GM12878 (cell line): ENCODE measurements around the gene RANBP1. TPM values are rescaled to one million over a fixed set of nuclear protein-coding genes. Genes with fewer than 3 reads are reported as not detected.

Experiments used
- ATAC-seq: fragments of 200-7000 bp; cut with Tn5 transposase; 3 replicates; pipeline ENCODE4 v1.9.1; 2020; ENCODE audit warnings: mild to moderate bottlenecking, moderate library complexity
- BruUV-seq: library from RNA; stranded (reverse); fragments of 400-500 nt; replicated peaks from 2 replicates; lab custom pipeline; 2021; lab: Mats Ljungman, UMichigan
- CTCF ChIA-PET: fragments of 300-600 bp; sonication (Branson Sonifier 250); formaldehyde crosslinking; extraction: SDS; loops from one replicate; lab custom pipeline; 2021; ENCODE audit warnings: inconsistent platforms; lab: Yijun Ruan, JAX
- POLR2A ChIA-PET: fragments of 350-600 bp; formaldehyde crosslinking; extraction: SDS; loops from one replicate; lab custom pipeline; 2021; ENCODE audit warnings: inconsistent platforms; lab: Charles Lee
- RAD21 ChIA-PET: fragments of 300-600 bp; sonication (Branson Sonifier 250); formaldehyde crosslinking; loops from one replicate; lab custom pipeline; 2023; ENCODE audit warnings: antibody characterized with exemption; ENCODE audit not compliant: unreplicated experiment; lab: Charles Lee
- SMC1A ChIA-PET: fragments of 300-600 bp; sonication (Branson Sonifier 250); formaldehyde crosslinking; loops from one replicate; lab custom pipeline; 2023; ENCODE audit not compliant: unreplicated experiment, uncharacterized antibody; lab: Charles Lee
- DNase-seq: peaks from one replicate; pipeline ENCODE4 v3.0.0-alpha.2; 2011; ENCODE audit warnings: low read depth, low spot score
- FAIRE-seq: peaks from 3 replicates; lab custom pipeline; 2011; peaks lifted over from hg19 to GRCh38; lab: Jason Lieb, UNC
- H2AFZ ChIP-seq: 2 replicates; pipeline ENCODE4 v1.6.0; 2011; ENCODE audit warnings: low read depth, low read length, control low read depth; ENCODE audit not compliant: control insufficient read depth
- H3K27ac ChIP-seq: 2 replicates; pipeline ENCODE4 v1.5.1; 2011; ENCODE audit warnings: control low read depth; ENCODE audit not compliant: control insufficient read depth, insufficient read depth
- H3K27me3 ChIP-seq, 2 experiments: replicated peaks in 1 of 2; 2 replicates each; pipeline versions ENCODE4 v1.6.0 to v1.6.1; 2011; ENCODE audit warnings: low read length in 1 of 2; ENCODE audit not compliant: control insufficient read depth in 2 of 2, insufficient read depth in 2 of 2
- H3K36me3 ChIP-seq, 2 experiments: 2 replicates each; pipeline ENCODE4 v1.5.1; 2011; ENCODE audit warnings: low read length in 1 of 2; ENCODE audit not compliant: control insufficient read depth in 2 of 2, insufficient read depth in 2 of 2
- H3K4me1 ChIP-seq: 2 replicates; pipeline ENCODE4 v1.6.1; 2011; ENCODE audit warnings: mild to moderate bottlenecking, low read length, moderate library complexity, mixed read lengths; ENCODE audit not compliant: control insufficient read depth, insufficient read depth
- H3K4me2 ChIP-seq: 2 replicates; pipeline ENCODE4 v1.6.0; 2011; ENCODE audit warnings: control low read depth; ENCODE audit not compliant: control insufficient read depth, insufficient read depth
- H3K4me3 ChIP-seq: fragments of 200-600 bp; sonication (generic); 2 replicates; pipeline ENCODE4 v1.5.1; 2016
- H3K79me2 ChIP-seq: 2 replicates; pipeline ENCODE4 v1.6.0; 2011; ENCODE audit warnings: low read length; ENCODE audit not compliant: control insufficient read depth, insufficient read depth
- H3K9ac ChIP-seq: 2 replicates; pipeline ENCODE4 v1.8.0; 2011; ENCODE audit warnings: low read length, control low read depth, mixed read lengths; ENCODE audit not compliant: control insufficient read depth, insufficient read depth
- H3K9me3 ChIP-seq: replicated peaks from 3 replicates; pipeline ENCODE4 v1.5.1; 2011; ENCODE audit warnings: mild to moderate bottlenecking, low read length; ENCODE audit not compliant: control insufficient read depth, insufficient read depth
- H4K20me1 ChIP-seq: 2 replicates; pipeline ENCODE4 v1.6.0; 2011; ENCODE audit not compliant: control insufficient read depth, insufficient read depth
- BCL11A ChIP-seq: IDR thresholded peaks from 2 replicates; pipeline ENCODE4 v1.6.1; 2011; ENCODE audit warnings: low read depth, low read length
- BRCA1 ChIP-seq: IDR thresholded peaks from 2 replicates; pipeline ENCODE4 v1.6.1; 2011; ENCODE audit warnings: low read depth, low read length, improper control_type of control experiment
- CHD4 ChIP-seq: fragments of 200-600 bp; sonication (generic); IDR thresholded peaks from 2 replicates; pipeline ENCODE4 v1.6.1; 2016; ENCODE audit warnings: mild to moderate bottlenecking
- EZH2 ChIP-seq: IDR thresholded peaks from 2 replicates; pipeline ENCODE4 v1.6.1; 2012; ENCODE audit warnings: low read depth, mild to moderate bottlenecking, control low read depth, inconsistent platforms, low read length, borderline replicate concordance; ENCODE audit not compliant: control insufficient read depth
- FOXK2 ChIP-seq: fragments of 450-650 bp; IDR thresholded peaks from 2 replicates; pipeline ENCODE4 v1.6.1; 2017; ENCODE audit warnings: mild to moderate bottlenecking, moderate library complexity
- HDGF ChIP-seq: fragments of 450-650 bp; IDR thresholded peaks from 2 replicates; pipeline ENCODE4 v1.6.1; 2016; ENCODE audit warnings: antibody characterized with exemption
- NR2C1 ChIP-seq: fragments of 450-650 bp; IDR thresholded peaks from 2 replicates; pipeline ENCODE4 v1.6.1; 2017; ENCODE audit warnings: antibody characterized with exemption, mild to moderate bottlenecking, moderate library complexity
- RBBP5 ChIP-seq: fragments of 200-600 bp; sonication (generic); conservative IDR thresholded peaks from 2 replicates; pipeline ENCODE4 v1.6.1; 2016
- RUNX3 ChIP-seq: IDR thresholded peaks from 2 replicates; pipeline ENCODE4 v1.6.1; 2012; ENCODE audit warnings: low read length, inconsistent platforms
- SREBF1 ChIP-seq: IDR thresholded peaks from 2 replicates; pipeline ENCODE4 v1.6.1; 2012; ENCODE audit warnings: mild to moderate bottlenecking, low read length
- STAT3 ChIP-seq: IDR thresholded peaks from 2 replicates; pipeline ENCODE4 v1.6.1; 2011; ENCODE audit warnings: low read depth, low read length, improper control_type of control experiment
- ZBTB11 ChIP-seq: fragments of 450-650 bp; formaldehyde crosslinking; IDR thresholded peaks from 2 replicates; pipeline ENCODE4 v1.5.0; 2022; ENCODE audit warnings: mild to moderate bottlenecking, missing genetic modification characterization
- WGBS: methylation state at CpG from one replicate; pipeline ENCODE4 v1.1.6; 2016; ENCODE audit warnings: low lambda C conversion rate; ENCODE audit not compliant: insufficient replicate concordance, insufficient coverage; ENCODE audit errors: missing lambda C conversion rate; 5-methylcytosine and 5-hydroxymethylcytosine counted together
- in situ Hi-C: fragments of 300-500 bp; cut with MboI; formaldehyde crosslinking; loops from 9 replicates; pipeline ENCODE4 v1.14.3; 2018; ENCODE audit warnings: mixed read lengths
- intact Hi-C: fragments of 100-400 bp; cut with micrococcal nuclease; formaldehyde crosslinking; loops from one replicate; pipeline ENCODE4 v1.14.2; 2022; ENCODE audit not compliant: unreplicated experiment
- polyA plus RNA-seq, 11 experiments: library from polyadenylated mRNA; depleted of rRNA in 4 of 11; unstranded in 6 of 11; stranded (reverse) in 5 of 11; fragments of >200 nt; fragmentation: Nextera tagmentation in 4 of 11; fragmentation: Illumina TruSeq in 1 of 11; extraction: Ambion mirVana in 4 of 11; extraction: Trizol in 1 of 11; gene quantifications; 1 replicate in 1 of 11; 2 replicates in 10 of 11; pipeline versions ENCODE4 v1.2.1 to v1.2.3, GENCODE V29; 2011 to 2016; ENCODE audit warnings: inconsistent platforms in 2 of 11, missing spikeins in 2 of 11, low read depth in 1 of 11
- total RNA-seq, 4 experiments: library from RNA; depleted of rRNA in 3 of 4; stranded (reverse); fragments of >200 nt in 3 of 4; fragmentation: Illumina TruSeq in 1 of 4; extraction: Trizol in 1 of 4; gene quantifications; 2 replicates each; pipeline versions ENCODE4 v1.2.1 to v1.2.3, GENCODE V29; 2013 to 2021

The RANBP1 gene
- total and polyA plus RNA-seq, 10 of the 15 experiments (the other 5 are each of a cell fraction or from before 2014, with no cell fraction given): 55.3 to 808 (median 394) TPM

DNA sequence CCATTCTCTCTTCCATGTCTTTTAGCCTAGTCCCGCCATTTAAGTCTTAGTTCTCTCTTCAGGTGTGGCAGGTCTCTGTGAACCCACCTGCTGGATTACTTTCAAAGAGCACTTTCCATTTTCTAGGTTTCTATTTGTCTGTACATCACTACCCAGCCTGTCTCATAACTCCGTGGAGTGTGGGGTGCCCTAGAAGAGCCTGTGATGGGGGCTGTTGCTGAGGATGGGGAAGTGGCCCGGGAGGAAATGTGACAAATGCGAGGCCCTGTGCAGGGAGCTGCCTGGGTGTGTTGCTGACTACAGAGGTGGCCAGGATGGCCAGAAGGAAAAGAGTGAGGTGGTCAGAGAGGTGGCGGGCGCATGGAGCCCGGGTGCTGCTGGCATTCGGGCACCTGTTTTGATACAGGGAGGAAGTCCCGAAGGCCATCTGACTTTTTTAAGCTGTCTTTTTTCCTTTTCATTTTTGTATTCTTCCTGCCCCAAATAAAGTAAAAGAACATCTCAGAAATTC is 25.1 kb upstream of the RANBP1 start:
- in situ Hi-C loops (no loop called here), intact Hi-C loops (no loop called here)
- Histone ChIP-seq H3K36me3 (peaks cover 43 to 47% of the 10 kb centered on the region in 2 experiments), H2AFZ (no peak overlapping the region), H3K4me1 (no peaks in the 10 kb centered on the region), H3K9me3 (no peaks in the 10 kb centered on the region), H3K27me3 (no peaks in the 10 kb centered on the region), H3K79me2 (no peaks in the 10 kb centered on the region; the same call in 1 of the 2 replicates), H3K9ac (no peak overlapping the region), H4K20me1 (no peaks in the 10 kb centered on the region), H3K27ac (no peak overlapping the region), H3K4me2 (no peak overlapping the region), H3K4me3 (no peak overlapping the region)
- FAIRE-seq (no peak), ATAC-seq (no peak), DNase-seq (no peak)
- ChIA-PET POLR2A (no interaction called here), SMC1A (no interaction called here), CTCF (no interaction called here), RAD21 (no interaction called here)
- 87% methylated on average over 9 of the region's 9 CpGs for WGBS
- TF ChIP-seq CHD4: no peak
- no peak for TF ChIP-seq FOXK2
- TF ChIP-seq RBBP5: no peak
- no peak for TF ChIP-seq STAT3
- TF ChIP-seq RUNX3: no peak
- TF ChIP-seq BRCA1: no peak
- TF ChIP-seq EZH2: no peak
- TF ChIP-seq ZBTB11 (CRISPR knock-in tag): no peak
- no peak for TF ChIP-seq HDGF
- TF ChIP-seq NR2C1: no peak
- no peak for TF ChIP-seq SREBF1
- TF ChIP-seq BCL11A: no peak
- BruUV-seq: no TSS peak
